ENCODE results near the gene IKZF1.

IKZF1 gene

DNA sequence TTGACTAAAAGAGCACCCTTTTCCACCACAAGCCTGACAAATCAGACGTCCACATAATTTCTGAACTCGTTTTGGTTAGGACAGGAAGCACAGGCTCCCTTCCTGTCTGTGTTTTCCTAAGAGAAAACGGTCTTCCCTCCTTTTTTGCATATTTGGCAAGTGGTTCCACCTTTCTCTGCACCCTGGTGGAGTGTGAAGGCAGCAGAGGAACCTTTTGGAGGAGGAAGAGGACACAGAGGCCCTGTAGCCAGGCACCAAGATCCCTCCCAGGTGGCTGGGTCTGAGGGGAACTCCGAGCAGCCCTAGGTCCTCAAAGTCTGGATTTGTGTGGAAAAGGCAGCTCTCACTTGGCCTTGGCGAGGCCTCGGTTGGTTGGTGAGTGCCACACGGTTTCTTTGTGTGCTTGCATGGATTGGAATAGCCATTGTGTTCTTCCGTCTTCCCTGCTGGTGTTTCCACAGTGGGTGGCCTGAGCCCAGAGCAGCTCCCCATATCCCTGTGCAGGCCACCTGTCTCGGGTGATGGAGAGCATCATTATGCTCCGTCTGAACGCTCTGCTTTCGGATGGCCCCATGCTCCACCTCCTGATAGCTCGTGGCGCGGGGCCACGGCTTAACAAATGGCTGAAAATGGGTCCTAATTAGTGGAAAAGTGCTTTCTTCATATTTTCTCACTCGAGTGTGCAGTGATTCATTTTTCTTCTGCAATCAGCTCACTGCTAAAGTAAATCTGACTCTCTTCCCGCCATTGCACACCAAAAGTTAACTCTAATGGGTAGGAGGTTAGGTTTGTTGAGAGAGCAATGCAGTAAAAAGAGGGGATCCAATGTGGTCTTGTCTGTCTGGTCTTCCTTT lies 4.2 kb downstream of the IKZF1 start:
- DNase-seq (ENCODE audit: low spot score): peak; percentile 58

DNA sequence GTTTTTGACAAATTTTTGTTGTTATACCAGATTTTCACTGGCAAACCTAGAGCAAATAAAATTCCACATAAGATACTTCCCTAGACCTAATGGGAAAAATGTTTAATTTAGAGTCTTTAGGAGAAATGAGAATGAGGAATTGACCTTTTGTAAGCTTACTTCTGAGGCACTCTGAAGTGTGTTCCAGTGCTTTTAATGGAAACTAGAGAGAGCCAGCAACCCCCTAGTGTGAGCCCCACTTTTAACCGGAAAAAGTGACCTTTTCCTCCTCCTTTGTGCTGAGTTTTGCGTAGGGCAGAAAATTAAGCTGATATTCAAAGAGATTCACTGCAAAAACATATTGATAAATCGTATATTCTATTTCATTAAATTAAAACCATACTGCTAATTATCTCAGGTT lies 5.2 kb downstream of the IKZF1 start:
- no peak for DNase-seq (ENCODE audit: low spot score)

DNA sequence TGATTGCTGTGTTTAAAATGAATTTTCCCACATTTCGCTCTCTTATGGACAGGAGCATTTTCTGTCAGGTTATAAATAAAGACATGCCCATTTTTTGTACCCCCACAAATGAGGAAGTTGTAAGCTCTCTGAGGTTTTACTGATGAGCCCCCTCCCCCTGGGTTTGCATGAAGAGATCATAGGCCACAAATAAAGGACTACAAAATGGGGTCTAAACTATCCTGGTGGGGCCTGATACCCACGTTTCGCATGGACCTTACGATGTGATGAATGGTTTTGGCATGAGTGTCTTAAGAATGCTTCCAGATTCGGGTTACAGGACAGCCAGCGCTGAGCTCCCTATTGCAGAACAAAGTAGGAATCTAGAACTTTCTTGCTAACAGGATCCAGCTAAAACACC lies 5.8 kb downstream of the IKZF1 start:
- DNase-seq (ENCODE audit: low spot score): no peak

DNA sequence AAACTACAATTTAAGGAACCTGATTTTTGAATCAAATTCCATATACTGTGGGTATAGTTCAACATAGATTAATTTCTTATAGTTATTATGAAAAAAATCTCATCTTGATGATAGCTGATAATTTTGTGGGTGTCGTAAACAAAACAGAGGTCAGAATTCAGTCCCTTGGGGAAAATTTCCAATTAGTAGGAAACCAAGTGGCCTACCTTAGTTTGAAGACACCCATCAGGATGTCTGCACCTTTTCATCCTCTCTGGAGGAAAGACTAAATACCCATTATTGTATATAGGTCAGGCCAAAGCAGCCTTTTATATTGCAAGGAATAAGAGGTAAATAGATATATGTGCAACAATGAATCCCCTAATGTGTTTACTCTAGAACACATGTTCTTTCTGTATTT lies 6.4 kb downstream of the IKZF1 start:
- DNase-seq (ENCODE audit: low spot score): no peak

DNA sequence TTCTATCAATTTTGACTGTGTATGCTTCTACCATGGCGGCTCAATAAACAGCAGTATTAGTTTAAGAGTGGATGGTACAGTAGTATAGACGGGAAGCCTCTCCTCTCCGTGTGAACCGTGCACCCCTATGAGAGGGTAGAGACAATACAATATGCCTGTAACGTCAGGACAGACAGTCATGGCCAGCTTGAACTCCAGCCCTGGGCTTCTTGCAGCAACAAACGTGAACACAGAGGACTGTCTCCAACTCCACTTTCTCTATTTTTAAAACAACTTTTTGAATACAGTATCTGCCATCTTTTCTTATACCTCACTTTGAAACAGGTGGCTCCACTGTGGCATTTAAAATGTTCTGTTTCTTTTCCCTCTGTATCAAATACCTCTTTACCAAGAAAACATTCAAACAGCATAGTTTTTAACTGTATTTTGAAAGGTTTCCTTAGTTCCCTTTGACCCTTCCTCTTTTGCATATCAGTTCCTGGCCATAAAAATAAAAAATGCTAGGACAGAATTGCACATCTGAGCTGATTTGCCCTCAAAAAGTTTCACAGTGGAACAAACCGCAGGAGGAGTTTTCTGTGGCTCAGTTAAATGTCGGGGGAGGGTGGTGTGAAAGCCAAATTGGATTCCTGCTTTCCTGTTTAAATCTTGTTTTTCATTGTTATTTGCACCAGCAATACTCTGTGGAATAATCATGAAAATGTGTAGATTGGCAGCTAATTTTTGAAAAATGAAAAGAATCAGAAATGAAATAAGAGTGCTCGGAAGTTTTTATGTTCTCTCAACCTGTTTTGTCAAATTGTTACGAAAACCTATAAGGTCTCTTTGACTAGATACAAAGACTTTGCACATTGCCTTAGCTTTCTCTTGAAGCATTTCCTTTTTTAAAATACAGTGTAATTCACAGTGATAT lies 8.0 kb downstream of the IKZF1 start:
- no peak for DNase-seq (ENCODE audit: low spot score)

DNA sequence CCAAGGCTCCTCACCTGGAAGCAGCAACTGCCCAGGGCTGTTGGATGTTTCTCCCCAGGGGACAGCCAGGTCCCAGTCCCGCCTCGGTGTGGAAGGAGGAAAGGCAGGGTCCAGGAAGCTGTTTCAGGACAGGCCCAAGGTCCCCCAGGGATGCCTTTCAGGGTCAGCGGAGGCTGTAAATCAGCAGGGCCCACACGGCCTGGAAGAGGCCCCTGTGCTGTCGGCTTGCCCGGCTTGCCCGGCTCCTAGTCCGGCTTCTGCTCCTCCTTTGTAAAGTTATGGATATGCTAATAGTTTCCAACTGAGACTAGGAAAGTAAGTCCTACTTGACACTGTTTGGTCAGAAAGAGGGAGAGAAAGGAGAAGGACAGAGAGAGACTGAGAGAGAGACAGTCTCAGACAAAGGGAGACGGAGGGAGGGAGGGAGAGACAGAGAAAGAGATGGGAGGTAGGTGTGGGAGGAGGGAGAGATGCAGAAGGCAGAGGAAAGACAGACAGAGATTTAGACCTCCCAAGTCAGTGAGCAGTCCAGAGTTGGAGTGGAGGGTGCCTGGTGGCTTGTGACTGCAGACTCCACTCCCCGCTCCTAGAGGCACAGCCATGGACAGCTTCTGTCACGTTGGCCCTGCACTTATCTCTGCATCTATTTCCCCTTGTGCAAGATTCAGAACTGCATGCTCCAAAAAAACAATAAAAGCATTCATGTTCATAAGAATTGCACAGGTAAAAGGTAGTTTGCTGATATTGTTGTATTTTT lies 10.5 kb downstream of the IKZF1 start:
- no peak for DNase-seq (ENCODE audit: low spot score)

DNA sequence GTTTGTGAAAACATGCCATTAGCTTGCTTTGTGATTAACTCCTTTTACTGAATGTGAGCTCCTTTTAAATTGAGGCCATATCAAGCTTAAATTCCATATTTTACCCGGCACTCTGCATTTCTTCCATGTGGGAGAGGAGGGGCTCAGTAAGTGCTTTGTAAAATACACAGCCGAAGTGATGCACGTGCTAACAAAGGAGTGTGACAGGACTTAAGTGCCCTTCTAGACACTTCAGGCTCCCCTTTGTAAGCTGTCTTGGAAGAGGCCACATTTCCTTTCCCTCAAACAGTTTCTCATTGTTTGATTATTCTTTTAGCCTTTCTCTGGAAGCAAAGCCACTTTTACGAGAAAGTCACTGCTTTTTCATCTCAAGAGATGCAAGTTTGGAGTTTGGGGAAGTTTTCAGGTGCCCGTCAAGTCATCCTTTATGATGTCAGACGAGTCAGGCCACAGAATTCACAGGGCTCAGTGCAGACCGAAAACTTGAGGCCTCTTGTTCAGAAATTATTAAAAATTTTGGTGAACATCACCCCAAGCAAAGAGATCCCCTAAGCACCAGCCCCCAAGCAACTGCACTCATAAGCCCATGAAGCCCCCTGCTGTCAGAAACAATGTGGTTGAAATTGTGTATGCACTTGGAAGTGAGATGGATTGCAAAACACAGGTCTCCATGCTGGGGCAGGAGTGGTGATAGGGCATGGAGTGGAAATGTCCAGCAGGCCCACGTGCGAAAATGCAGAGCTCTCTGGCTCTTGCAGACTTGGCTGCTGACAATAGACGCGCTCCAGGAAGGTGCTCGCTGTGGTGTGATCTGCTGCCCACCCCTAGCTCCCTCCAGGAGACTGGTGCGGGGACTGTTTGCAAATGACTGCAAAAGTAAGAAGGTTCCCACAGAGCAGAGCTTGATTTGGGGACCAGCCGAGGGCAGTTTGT lies 11.5 kb downstream of the IKZF1 start:
- DNase-seq (ENCODE audit: low spot score): peak; percentile 54

DNA sequence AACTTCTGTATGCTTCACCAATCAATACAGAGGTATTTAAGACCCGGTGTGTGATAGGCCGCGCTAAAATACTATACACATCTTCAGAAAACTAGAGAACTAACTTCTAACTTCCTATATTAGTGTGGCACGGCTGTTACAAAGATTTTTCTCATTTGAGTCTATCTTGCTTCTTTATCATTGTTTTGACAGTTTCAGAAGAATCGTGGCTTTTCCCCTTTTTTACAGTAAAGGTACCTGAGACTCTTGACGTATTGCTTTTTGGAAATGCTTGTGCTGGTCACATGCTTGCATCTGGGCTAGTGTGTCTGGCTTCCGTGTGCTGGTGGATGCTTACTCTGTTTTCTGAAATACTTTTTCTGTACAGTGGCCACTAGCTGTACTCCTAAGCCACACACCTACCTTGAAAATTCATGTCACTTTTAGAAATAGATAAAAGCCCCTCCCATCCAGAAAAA lies 12.7 kb downstream of the IKZF1 start:
- peak; percentile 71 for DNase-seq (ENCODE audit: low spot score)

DNA sequence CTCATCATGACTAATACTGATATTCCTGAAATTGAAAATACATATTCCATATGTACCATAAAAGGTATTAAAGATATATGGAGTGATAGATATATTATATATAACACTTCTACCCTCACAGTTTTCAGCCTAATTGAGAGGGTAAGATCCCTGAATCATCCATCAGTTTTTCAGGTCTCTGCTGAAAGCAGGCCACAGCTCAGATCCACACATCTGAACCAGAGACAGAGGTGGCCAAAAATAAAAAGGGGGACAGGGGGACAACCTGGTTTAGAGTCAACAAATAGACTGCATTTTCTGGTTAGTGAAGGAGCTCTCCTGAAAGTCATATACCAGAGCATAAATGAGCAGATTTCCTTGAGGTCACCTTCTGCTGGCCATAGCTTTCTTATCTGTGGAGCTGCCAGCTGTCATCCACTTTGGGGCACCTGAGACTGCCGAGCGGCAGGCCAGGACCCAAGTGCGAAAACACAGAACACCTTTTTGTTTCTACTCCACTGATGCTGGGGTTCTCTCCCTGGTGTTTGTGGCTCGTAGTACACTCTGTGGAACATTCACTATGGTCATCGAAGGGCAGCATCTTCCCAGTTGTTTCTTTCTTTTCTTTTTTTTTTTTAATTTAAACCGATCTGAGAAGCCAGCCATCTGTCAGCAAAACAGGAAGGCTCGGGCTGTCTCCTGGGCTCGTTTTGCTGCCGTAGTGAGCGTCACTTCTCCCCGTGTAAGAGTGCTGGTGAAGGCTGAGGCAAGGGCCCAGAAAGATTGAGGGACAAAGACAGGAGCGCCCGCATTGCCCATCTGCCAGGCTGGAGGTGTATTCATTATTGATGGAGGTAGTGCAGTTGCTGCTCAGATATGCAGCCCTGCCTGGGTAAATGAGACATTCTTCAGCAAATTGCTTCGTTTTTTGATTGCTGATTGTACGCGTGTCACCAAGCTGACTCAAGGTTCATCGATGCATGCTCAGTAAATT lies 13.5 kb downstream of the IKZF1 start:
- DNase-seq (ENCODE audit: low spot score): no peak

DNA sequence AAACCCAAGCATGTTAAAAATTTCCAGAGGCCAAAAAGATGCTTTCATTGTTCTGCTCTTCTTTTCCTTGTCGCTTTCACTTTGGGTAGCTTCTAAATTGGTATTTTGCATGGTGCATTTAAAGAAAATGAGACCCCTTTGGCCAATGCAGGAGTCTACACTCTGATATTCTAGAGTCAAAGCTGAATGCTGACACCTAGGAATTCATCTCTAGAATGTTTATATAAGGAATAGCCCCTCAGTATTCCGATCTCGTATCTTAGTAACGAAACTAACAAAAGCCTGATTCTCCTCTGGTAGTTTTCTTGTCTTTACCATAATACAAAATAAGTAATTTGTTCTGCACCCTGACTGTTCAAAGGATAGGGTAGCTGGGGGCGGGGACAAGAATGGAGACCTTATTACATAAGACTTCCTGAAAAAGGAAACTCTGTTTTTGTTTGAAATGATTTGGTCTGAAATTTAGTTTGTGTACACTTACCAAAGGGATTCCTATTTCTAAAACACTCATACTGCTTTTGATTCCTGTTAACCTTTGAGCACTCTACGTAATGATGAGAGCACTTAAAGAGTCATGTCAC lies 17.1 kb downstream of the IKZF1 start:
- DNase-seq (ENCODE audit: low spot score): peak; percentile 68

DNA sequence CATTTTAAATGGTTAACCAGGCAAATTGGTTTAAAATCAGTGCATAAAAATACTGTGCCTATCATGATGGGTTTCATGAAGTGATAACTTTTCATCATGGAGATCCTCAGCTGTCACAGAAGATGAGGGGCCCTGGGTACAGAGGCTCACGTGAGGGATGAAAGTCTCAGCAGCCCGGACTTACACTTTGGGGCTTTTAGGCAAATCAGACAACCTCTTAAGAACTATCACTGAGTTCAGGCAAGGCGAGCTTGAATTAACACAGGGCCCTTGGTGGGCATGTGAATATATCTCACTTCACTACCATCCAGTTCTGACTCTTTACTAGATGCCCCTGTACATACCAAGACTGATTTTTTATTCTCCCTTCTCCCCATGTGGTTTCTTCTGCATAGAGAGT lies 19.6 kb downstream of the IKZF1 start:
- no peak for DNase-seq (ENCODE audit: low spot score)

DNA sequence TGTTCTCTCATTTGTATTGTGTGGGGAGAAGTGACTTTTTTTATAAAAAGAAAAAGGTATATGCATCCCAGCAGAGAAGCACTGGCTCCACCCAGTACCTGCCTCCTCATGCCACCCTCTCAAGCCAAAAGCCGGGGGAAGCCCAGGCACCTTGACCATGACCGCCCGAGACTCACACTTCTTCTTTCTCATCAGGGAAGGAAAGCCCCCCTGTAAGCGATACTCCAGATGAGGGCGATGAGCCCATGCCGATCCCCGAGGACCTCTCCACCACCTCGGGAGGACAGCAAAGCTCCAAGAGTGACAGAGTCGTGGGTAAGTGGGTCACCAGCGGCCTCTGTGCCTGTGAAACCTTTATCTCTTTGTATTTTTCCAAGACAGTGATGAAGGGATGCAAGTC lies 22.9 kb downstream of the IKZF1 start:
- no peak for DNase-seq (ENCODE audit: low spot score)

DNA sequence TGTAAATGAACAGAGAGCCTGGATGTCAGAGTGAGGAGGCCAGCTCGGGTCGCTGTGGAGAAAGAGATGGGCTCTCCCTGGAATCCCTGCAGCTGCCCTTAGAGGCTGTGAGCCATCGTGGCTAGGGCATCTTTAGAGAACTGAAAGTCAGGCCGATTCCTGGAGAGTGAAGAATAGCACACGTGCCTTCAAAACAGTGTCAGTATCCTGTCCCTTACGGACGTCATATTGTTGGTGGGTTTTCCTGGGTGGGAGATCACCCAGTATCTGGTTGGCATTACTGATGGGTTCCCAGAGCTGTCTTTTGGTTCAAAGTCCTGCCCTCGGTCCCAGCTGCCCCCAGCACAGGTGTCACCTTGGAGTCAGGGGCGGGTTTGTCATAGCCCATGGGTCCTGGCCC lies 25.3 kb downstream of the IKZF1 start:
- no peak for DNase-seq (ENCODE audit: low spot score)

DNA sequence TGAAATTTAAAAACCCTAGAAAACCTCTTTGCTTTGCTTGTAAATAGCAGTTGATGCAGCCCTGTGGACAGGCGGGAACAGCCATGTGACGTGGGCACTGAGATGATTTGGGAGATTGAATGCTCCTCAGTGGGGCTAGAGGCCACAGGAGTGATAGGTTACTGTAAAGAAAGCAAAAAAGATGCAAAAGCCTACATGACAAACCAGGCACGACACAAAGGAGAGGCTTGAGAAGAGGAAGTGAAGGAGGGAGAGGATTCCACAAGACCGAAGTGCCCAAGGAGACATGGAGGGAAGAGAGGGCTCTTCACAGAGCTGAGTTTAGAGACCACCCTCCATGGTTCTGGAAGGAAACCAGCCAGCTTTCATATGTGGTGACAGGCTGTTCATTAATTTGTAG lies 25.7 kb downstream of the IKZF1 start:
- DNase-seq (ENCODE audit: low spot score): no peak

DNA sequence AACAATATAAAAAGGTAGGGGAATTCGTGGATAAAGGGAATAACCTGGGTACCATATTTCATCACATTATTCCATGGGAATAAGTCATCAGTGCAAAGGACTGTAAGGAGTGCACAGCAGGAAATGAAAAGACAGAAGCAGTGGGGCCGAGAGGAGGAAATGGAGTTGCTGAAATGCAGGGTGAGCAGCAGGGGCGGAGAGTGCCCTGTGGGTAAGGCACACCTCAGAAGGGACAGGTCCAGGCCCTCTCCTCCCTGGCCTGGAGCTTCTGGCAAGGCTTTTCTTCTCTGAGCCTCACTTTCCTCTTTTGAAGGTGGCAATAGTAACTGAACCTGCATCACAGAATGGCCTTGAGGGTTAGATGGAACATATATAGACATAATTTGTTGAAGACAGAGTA lies 26.2 kb downstream of the IKZF1 start:
- DNase-seq (ENCODE audit: low spot score): no peak

DNA sequence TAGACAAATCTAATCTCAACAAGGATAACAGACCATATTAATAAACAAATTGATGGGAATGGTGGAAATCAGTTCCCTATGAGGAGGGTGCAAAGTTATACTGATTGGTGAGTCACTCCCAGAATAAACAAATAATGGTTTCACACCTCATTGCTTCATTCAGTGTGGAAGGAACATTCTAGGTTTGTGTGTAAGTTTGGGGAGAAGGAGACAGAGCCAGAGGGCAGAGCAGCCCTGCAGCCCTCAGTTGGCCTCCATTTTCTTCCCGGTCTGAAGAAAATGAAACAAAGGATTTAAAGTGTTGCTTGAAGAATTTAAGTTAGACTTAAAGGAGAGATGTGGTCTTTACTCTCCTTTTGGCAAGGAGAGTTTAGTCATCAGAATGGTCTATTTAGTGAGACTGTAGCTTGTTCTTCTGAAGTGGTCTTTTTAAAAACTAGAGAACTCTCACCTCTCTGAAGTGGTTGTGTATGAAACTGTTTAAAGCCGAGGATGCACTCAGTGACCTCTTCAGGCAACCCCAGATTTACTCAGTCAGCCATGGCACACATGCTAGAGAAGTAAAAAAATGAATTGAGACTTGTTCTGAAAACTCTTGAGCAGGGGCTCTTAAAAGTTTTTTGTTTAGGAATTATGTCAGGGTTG lies 27.2 kb downstream of the IKZF1 start:
- peak; percentile 72 for DNase-seq (ENCODE audit: low spot score)

DNA sequence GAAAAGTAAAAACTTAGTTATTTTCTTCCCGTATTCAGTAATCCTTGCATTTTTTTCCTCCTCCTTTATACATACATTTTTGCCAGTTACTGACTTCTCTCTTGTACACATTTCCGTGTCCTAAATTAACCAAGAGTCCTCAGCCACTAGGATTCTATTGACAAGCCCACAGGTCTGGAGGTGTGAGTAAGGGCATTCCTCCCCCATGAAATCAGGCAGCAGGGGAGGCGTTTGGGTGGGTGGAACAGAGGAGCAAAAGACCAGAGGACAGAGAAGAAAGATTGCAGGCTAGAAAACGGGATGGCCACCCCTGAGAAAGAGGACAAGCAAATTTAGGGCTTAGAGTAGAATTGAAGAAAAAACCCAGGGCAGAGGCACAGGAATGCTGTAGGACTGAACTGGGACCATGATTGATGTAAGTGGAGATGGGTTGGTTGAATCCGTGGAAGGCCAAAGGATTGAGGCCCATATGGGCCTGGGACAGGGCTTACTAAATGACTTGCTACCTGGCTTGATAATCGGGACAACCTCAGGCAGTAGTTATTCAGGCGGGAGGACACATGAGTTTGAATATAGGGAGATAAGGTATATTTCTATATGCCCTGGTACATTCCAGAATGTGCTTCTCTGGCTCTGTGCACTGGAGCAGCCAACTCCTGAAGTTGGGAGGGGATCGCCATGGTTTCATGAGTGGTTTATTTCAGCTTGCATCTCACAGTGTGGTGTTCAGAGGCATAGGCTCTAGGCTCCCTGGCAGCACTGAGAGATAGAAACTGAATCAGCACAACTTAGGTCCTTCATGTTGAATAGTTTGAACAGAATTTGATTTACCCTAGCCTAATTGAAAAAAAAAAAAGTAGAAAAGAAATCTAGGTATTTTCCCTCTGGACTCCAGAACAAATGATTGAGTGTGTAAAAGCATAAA lies 28.0 kb downstream of the IKZF1 start:
- no peak for DNase-seq (ENCODE audit: low spot score)

DNA sequence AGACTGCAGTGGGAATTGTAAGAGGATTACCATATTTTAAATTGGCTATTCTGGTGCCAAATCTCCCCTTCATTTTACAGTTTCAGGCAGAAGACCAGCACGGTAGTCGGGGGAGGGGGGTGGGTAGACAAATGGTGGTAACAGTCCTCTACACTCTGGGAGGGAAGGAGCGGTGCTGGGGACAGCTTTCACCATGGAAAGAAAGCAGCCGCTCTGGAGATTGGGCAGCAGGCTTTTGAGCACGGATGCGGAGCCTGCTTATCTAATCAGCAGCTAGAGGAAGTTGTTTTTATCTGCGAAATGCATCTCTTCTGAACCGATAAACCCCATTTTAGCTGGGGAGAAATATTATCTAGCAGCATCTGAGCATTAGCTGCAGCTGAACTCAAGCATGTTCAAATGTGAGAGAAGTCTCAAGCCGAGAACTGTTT lies 28.7 kb downstream of the IKZF1 start:
- peak; percentile 65 for DNase-seq (ENCODE audit: low spot score)
